Keratinocyte (primary cell): ENCODE results near the gene TIMM10B.

Source experiments
- CTCF ChIP-seq, 3 experiments: IDR thresholded peaks in 1 of 3; conservative IDR thresholded peaks in 1 of 3; optimal IDR thresholded peaks in 1 of 3; 2 replicates in 2 of 3; 3 replicates in 1 of 3; pipeline versions ENCODE3 to v1.5.1; 2011; ENCODE audit warnings: low read length in 3 of 3, mild to moderate bottlenecking in 3 of 3, moderate library complexity in 2 of 3, control low read depth in 1 of 3, inconsistent platforms in 1 of 3; ENCODE audit not compliant: insufficient read depth in 2 of 3; ENCODE audit errors: extremely low read depth in 1 of 3
- EZH2 ChIP-seq: IDR thresholded peaks from one replicate; pipeline ENCODE4 v1.6.1; 2012; ENCODE audit warnings: inconsistent platforms, mild to moderate bottlenecking, low read length, moderate library complexity

- TF ChIP-seq CTCF (optimal IDR thresholded peaks at IDR 0.05 in 1 of 3, IDR thresholded peaks at IDR 0.05 in 1 of 3, conservative IDR thresholded peaks at IDR 0.05 in 1 of 3; ENCODE audit: extremely low read depth in 1 of 3, insufficient read depth in 2 of 3, low read length in 3 of 3) (no peak), EZH2 (no peak)
Observed at GRCh38 chr11:6489306-6489705, 8.0 kb downstream of the TIMM10B start.
